ENCODE results near the gene CDK14.

- no peak for TF ChIP-seq GTF2F1 (IDR thresholded peaks at IDR 0.05; ENCODE audit: borderline replicate concordance, low read depth, low read length)
- no peak for TF ChIP-seq MAX (IDR thresholded peaks at IDR 0.05)
- no peak for TF ChIP-seq CTCF (IDR thresholded peaks at IDR 0.05; ENCODE audit: control extremely low read depth in 1 of 3, insufficient read depth in 1 of 3, low read depth in 1 of 3, low read length in 3 of 3)
- no peak for TF ChIP-seq POLR2A (IDR thresholded peaks at IDR 0.05; ENCODE audit: control extremely low read depth in 1 of 2, low read depth in 2 of 2, low read length in 2 of 2)
- TF ChIP-seq ZNF274 (IDR thresholded peaks at IDR 0.05; ENCODE audit: borderline replicate concordance, extremely low read depth, low read length) = no peak
- no peak for TF ChIP-seq RNF2 (IDR thresholded peaks at IDR 0.05; ENCODE audit: borderline replicate concordance, low read depth, low read length, missing control alignments, poor library complexity, severe bottlenecking)
- TF ChIP-seq ATF2 (IDR thresholded peaks at IDR 0.05; ENCODE audit: low read length) = no peak
- no peak for TF ChIP-seq POLR2AphosphoS5 (IDR thresholded peaks at IDR 0.05; ENCODE audit: low read depth, low read length)
- no peak for TF ChIP-seq SAP30 (IDR thresholded peaks at IDR 0.05; ENCODE audit: insufficient read depth, insufficient replicate concordance, low read length)
- no peak for TF ChIP-seq RXRA (IDR thresholded peaks at IDR 0.05; ENCODE audit: insufficient read depth, low read depth, low read length)
- no peak for TF ChIP-seq EZH2 (IDR thresholded peaks at IDR 0.05; ENCODE audit: low read depth, low read length, severe bottlenecking)
- no peak for TF ChIP-seq SIN3A (conservative IDR thresholded peaks at IDR 0.05 in 1 of 2, IDR thresholded peaks at IDR 0.05 in 1 of 2; ENCODE audit: low read depth in 1 of 2, low read length in 2 of 2)
- TF ChIP-seq ATF3 (IDR thresholded peaks at IDR 0.05; ENCODE audit: insufficient read depth, low read depth, low read length) = no peak
These were observed 568.4 kb downstream of the CDK14 start for GRCh38 chr7:91164506-91164905.
